ENCODE results near the gene PIK3AP1.

GRCh38 chr10:96709525-96709924 is 10.8 kb downstream of the PIK3AP1 start:
- no peak for TF ChIP-seq POLR2A (IDR thresholded peaks at IDR 0.05)
- TF ChIP-seq CTCF (IDR thresholded peaks at IDR 0.05): no peak
- TF ChIP-seq POLR2AphosphoS5 (IDR thresholded peaks at IDR 0.05): no peak
